GM21717 (cell line): ENCODE measurements around the gene SEPTIN1.

Source experiments
- ATAC-seq: cut with Tn5 transposase; IDR thresholded peaks from one replicate; pipeline ENCODE4 v1.9.1; 2021; ENCODE audit warnings: mild to moderate bottlenecking, moderate library complexity; ENCODE audit not compliant: unreplicated experiment

SEPTIN1 gene

GRCh38 chr16:30358990-30359870 is 23.1 kb downstream of the SEPTIN1 start:
- ATAC-seq = no peak

- no peak for ATAC-seq
These were observed 23.8 kb downstream of the SEPTIN1 start for GRCh38 chr16:30358577-30358936.

GRCh38 chr16:30357715-30358576 is 24.4 kb downstream of the SEPTIN1 start:
- ATAC-seq = no peak

- ATAC-seq = no peak
These were observed 25.2 kb downstream of the SEPTIN1 start for GRCh38 chr16:30357085-30357714.

- ATAC-seq = no peak
These were observed 25.8 kb downstream of the SEPTIN1 start for GRCh38 chr16:30356401-30357084.

- ATAC-seq = no peak
These were observed 26.4 kb downstream of the SEPTIN1 start for GRCh38 chr16:30355954-30356308.

GRCh38 chr16:30355144-30355953 is 27.0 kb downstream of the SEPTIN1 start, which contains the start of gene CD2BP2:
TSS of gene CD2BP2 (minus strand) at chr16:30355308. CDS start at chr16:30354681, 627 bp downstream.
- peak; percentile 44 for ATAC-seq

GRCh38 chr16:30354423-30355143 is 27.8 kb downstream of the SEPTIN1 start:
- ATAC-seq = peak; percentile 13

- ATAC-seq = no peak
These were observed 28.8 kb downstream of the SEPTIN1 start for GRCh38 chr16:30353438-30354129.

- no peak for ATAC-seq
These were observed 29.6 kb downstream of the SEPTIN1 start for GRCh38 chr16:30352488-30353401.

GRCh38 chr16:30351586-30352419 is 30.6 kb downstream of the SEPTIN1 start:
- ATAC-seq = no peak

GRCh38 chr16:30351001-30351441 is 31.3 kb downstream of the SEPTIN1 start:
- ATAC-seq = no peak

- no peak for ATAC-seq
These were observed 32.1 kb downstream of the SEPTIN1 start for GRCh38 chr16:30350134-30350871.

GRCh38 chr16:30349675-30350074 is 32.7 kb downstream of the SEPTIN1 start:
- no peak for ATAC-seq

GRCh38 chr16:30348929-30349328 is 33.4 kb downstream of the SEPTIN1 start:
- no peak for ATAC-seq

- ATAC-seq = no peak
These were observed 34.2 kb downstream of the SEPTIN1 start for GRCh38 chr16:30348113-30348512.
